H9 (cell line): ENCODE results near the gene CD1D. TPM values are rescaled to one million over a fixed set of nuclear protein-coding genes. Genes with fewer than 3 reads are reported as not detected.

Experiments
- DNase-seq: peaks from one replicate; pipeline ENCODE4 v3.0.0-alpha.2; 2017
- H2AFZ ChIP-seq: one replicate; pipeline ENCODE4 v1.6.1; 2013; ENCODE audit warnings: mild to moderate bottlenecking, low read length, control low read depth, moderate library complexity
- H2AK5ac ChIP-seq: 2 replicates; pipeline ENCODE4 v1.6.1; 2013; ENCODE audit warnings: low read length, control low read depth, mixed read lengths; ENCODE audit not compliant: insufficient read length
- H2BK120ac ChIP-seq: one replicate; pipeline ENCODE4 v1.6.1; 2013; ENCODE audit warnings: low read depth, mild to moderate bottlenecking, low read length, control low read depth, inconsistent platforms; ENCODE audit not compliant: poor library complexity, severe bottlenecking
- H2BK12ac ChIP-seq: 2 replicates; pipeline ENCODE4 v1.6.1; 2013; ENCODE audit warnings: low read length, control low read depth, mixed read lengths, low read depth; ENCODE audit not compliant: insufficient read length
- H2BK15ac ChIP-seq: 2 replicates; pipeline ENCODE4 v1.6.1; 2013; ENCODE audit warnings: low read depth, low read length, control low read depth
- H2BK20ac ChIP-seq: one replicate; pipeline ENCODE4 v1.6.1; 2013; ENCODE audit warnings: low read depth, mild to moderate bottlenecking, low read length, control low read depth, inconsistent platforms; ENCODE audit not compliant: poor library complexity, severe bottlenecking
- H2BK5ac ChIP-seq: 2 replicates; pipeline ENCODE4 v1.6.1; 2013; ENCODE audit warnings: low read length, control low read depth, mixed read lengths; ENCODE audit not compliant: insufficient read length
- H3K14ac ChIP-seq: 2 replicates; pipeline ENCODE4 v1.6.1; 2013; ENCODE audit warnings: low read length, control low read depth; ENCODE audit not compliant: insufficient read depth
- H3K18ac ChIP-seq: 2 replicates; pipeline ENCODE4 v1.6.1; 2013; ENCODE audit warnings: low read depth, mild to moderate bottlenecking, mixed read lengths, low read length, control low read depth; ENCODE audit not compliant: insufficient read length
- H3K23ac ChIP-seq: 2 replicates; pipeline ENCODE4 v1.6.1; 2013; ENCODE audit warnings: low read length, control low read depth, mixed read lengths, low read depth; ENCODE audit not compliant: insufficient read length
- H3K23me2 ChIP-seq: 2 replicates; pipeline ENCODE4 v1.6.1; 2013; ENCODE audit warnings: low read depth, mild to moderate bottlenecking, mixed read lengths, low read length, control low read depth; ENCODE audit not compliant: insufficient read length, poor library complexity, severe bottlenecking
- H3K27ac ChIP-seq: 2 replicates; pipeline ENCODE4 v1.5.1; 2013; ENCODE audit warnings: low read length, control low read depth, mixed read lengths, low read depth; ENCODE audit not compliant: insufficient read length
- H3K27me3 ChIP-seq: 2 replicates; pipeline ENCODE4 v1.6.1; 2013; ENCODE audit warnings: low read length, control low read depth, inconsistent platforms; ENCODE audit not compliant: insufficient read depth
- H3K4ac ChIP-seq: 2 replicates; pipeline ENCODE4 v1.6.1; 2013; ENCODE audit warnings: low read depth, mild to moderate bottlenecking, control low read depth, inconsistent platforms, low read length, moderate library complexity
- H3K4me1 ChIP-seq: 2 replicates; pipeline ENCODE4 v1.6.1; 2013; ENCODE audit warnings: low read length, control low read depth, inconsistent platforms; ENCODE audit not compliant: insufficient read depth
- H3K4me2 ChIP-seq: 2 replicates; pipeline ENCODE4 v1.6.1; 2013; ENCODE audit warnings: low read length, control low read depth, mixed read lengths; ENCODE audit not compliant: insufficient read length, insufficient read depth
- H3K56ac ChIP-seq: 2 replicates; pipeline ENCODE4 v1.6.1; 2013; ENCODE audit warnings: low read depth, mild to moderate bottlenecking, mixed read lengths, low read length, control low read depth; ENCODE audit not compliant: insufficient read length
- H3K79me1 ChIP-seq: 2 replicates; pipeline ENCODE4 v1.6.1; 2013; ENCODE audit warnings: low read depth, mild to moderate bottlenecking, moderate library complexity, low read length, control low read depth, inconsistent platforms; ENCODE audit not compliant: insufficient read depth, poor library complexity, severe bottlenecking
- H3K79me2 ChIP-seq: 2 replicates; pipeline ENCODE4 v1.6.1; 2013; ENCODE audit warnings: low read length, control low read depth, inconsistent platforms; ENCODE audit not compliant: insufficient read depth
- H3K9ac ChIP-seq: 2 replicates; pipeline ENCODE4 v1.6.1; 2013; ENCODE audit warnings: low read length, control low read depth, mixed read lengths; ENCODE audit not compliant: insufficient read length; ENCODE audit errors: extremely low read depth
- H3K9me3 ChIP-seq: one replicate; pipeline ENCODE4 v1.6.1; 2013; ENCODE audit warnings: low read depth, low read length, inconsistent platforms; ENCODE audit not compliant: control insufficient read depth
- H3T11ph ChIP-seq: one replicate; pipeline ENCODE4 v1.6.1; 2013; ENCODE audit warnings: mild to moderate bottlenecking, low read length, control low read depth, inconsistent platforms
- H4K20me1 ChIP-seq: one replicate; pipeline ENCODE4 v1.6.1; 2013; ENCODE audit not compliant: control insufficient read depth, insufficient read length, insufficient read depth
- H4K5ac ChIP-seq: 2 replicates; pipeline ENCODE4 v1.6.1; 2013; ENCODE audit warnings: low read depth, mild to moderate bottlenecking, mixed read lengths, low read length, control low read depth; ENCODE audit not compliant: insufficient read length
- H4K8ac ChIP-seq: replicated peaks from 2 replicates; pipeline ENCODE4 v1.6.1; 2013; ENCODE audit warnings: low read length, control low read depth, mixed read lengths, low read depth; ENCODE audit not compliant: insufficient read length
- H4K91ac ChIP-seq: 2 replicates; pipeline ENCODE4 v1.6.1; 2013; ENCODE audit warnings: low read depth, mild to moderate bottlenecking, moderate library complexity, mixed read lengths, low read length, control low read depth; ENCODE audit not compliant: insufficient read length
- H3K27ac Mint-ChIP-seq, 3 experiments: 2 replicates in 2 of 3; 3 replicates in 1 of 3; pipeline ENCODE4 v1.8.0; 2020 to 2021; ENCODE audit warnings: mixed read lengths in 3 of 3, mild to moderate bottlenecking in 1 of 3, moderate library complexity in 1 of 3
- H3K27me3 Mint-ChIP-seq: 2 replicates; pipeline ENCODE4 v1.8.0; 2021; ENCODE audit warnings: low read depth, mild to moderate bottlenecking, moderate library complexity, mixed read lengths
- H3K36me3 Mint-ChIP-seq, 3 experiments: 2 replicates in 2 of 3; 3 replicates in 1 of 3; pipeline ENCODE4 v1.8.0; 2020 to 2021; ENCODE audit warnings: low read depth in 3 of 3, mixed read lengths in 3 of 3; ENCODE audit not compliant: insufficient read depth in 1 of 3
- H3K4me1 Mint-ChIP-seq, 2 experiments: 2 replicates each; pipeline ENCODE4 v1.8.0; 2020; ENCODE audit warnings: mixed read lengths in 2 of 2
- H3K4me3 Mint-ChIP-seq, 2 experiments: 2 replicates in 1 of 2; 3 replicates in 1 of 2; pipeline ENCODE4 v1.8.0; 2020 to 2021; ENCODE audit warnings: mild to moderate bottlenecking in 2 of 2, mixed read lengths in 2 of 2, moderate library complexity in 1 of 2
- H3K9me3 Mint-ChIP-seq, 2 experiments: 2 replicates in 1 of 2; 3 replicates in 1 of 2; pipeline ENCODE4 v1.8.0; 2020; ENCODE audit warnings: mild to moderate bottlenecking in 2 of 2, mixed read lengths in 2 of 2, moderate library complexity in 1 of 2
- WGBS: extraction: QIAGEN DNeasy Blood & Tissue Kit; methylation state at CpG from one replicate; pipeline ENCODE4 v1.1.7; 2013; ENCODE audit warnings: missing lambda C conversion rate, low lambda C conversion rate, mixed read lengths; ENCODE audit not compliant: insufficient read length; ENCODE audit errors: extremely low coverage; 5-methylcytosine and 5-hydroxymethylcytosine counted together
- total RNA-seq: library from RNA; stranded (reverse); gene quantifications from 2 replicates; pipeline ENCODE4 v1.2.1, GENCODE V29; 2021
- TF ChIP-seq, protein P1 (sequence below): fragments of 200-600 bp; sonication (generic); conservative IDR thresholded peaks from 3 replicates; pipeline ENCODE4 v1.8.0; 2021; ENCODE audit warnings: antibody characterized with exemption, mild to moderate bottlenecking

CD1D gene
- total RNA-seq, 1 experiment from 2014 or later: 0.98 TPM

DNA sequence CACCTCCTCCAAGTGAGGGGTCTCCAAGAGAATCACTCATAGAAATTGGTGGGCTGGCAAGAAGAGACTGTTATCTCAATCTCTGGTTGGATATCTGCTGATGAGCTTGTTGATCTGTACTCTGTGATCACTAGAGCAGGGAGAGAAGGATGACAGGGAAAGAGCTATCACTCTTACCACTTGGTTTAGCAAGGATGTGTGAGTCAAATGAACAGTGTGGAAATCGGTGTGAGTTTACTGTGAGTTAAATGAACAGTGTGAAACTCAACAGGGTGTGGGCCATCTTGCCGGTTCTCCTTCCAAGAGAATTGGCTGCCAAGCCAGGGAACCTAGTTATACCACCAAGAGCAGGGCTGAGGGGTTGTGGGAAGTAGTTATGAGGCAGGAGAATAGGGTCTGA is 33.3 kb upstream of the CD1D start:
- Histone ChIP-seq H2BK20ac (no peak overlapping the region), H4K91ac (no peak overlapping the region), H3K4ac (no peak overlapping the region), H2BK5ac (no peak overlapping the region), H3K9ac (no peak overlapping the region), H3K79me2 (no peaks in the 10 kb centered on the region), H3T11ph (no peak overlapping the region), H3K23ac (no peak overlapping the region), H3K18ac (no peak overlapping the region), H2BK12ac (no peak overlapping the region), H4K20me1 (no peaks in the 10 kb centered on the region), H3K27me3 (no peaks in the 10 kb centered on the region; the same call in 1 of the 2 replicates), H4K8ac (no peak overlapping the region), H3K79me1 (no peaks in the 10 kb centered on the region), H3K4me1 (no peaks in the 10 kb centered on the region), H2AFZ (no peak overlapping the region), H3K56ac (no peak overlapping the region), H3K23me2 (no peaks in the 10 kb centered on the region), H3K27ac (no peak overlapping the region), H2AK5ac (no peak overlapping the region), H4K5ac (no peak overlapping the region), H2BK15ac (no peak overlapping the region), H2BK120ac (no peak overlapping the region), H3K14ac (no peak overlapping the region), H3K4me2 (no peak overlapping the region), H3K9me3 (no peaks in the 10 kb centered on the region)
- Mint-ChIP-seq H3K27me3 (peaks cover 59% of the 10 kb centered on the region), H3K27ac (no peak overlapping the region), H3K4me1 (peaks cover 0 to 17% of the 10 kb centered on the region in 2 experiments), H3K4me3 (no peak overlapping the region), H3K9me3 (peaks cover 0 to 5% of the 10 kb centered on the region in 2 experiments; a peak in 1 of 5 replicates), H3K36me3 (0 out of 7 replicates have a peak, but pooled peaks cover 0 to 5% (median 0%) of the 10 kb centered on the region in 3 experiments)
- DNase-seq: no peak
- WGBS: no CpG with 5 or more reads among the region's 2 CpGs
- TF ChIP-seq, protein P1, sequence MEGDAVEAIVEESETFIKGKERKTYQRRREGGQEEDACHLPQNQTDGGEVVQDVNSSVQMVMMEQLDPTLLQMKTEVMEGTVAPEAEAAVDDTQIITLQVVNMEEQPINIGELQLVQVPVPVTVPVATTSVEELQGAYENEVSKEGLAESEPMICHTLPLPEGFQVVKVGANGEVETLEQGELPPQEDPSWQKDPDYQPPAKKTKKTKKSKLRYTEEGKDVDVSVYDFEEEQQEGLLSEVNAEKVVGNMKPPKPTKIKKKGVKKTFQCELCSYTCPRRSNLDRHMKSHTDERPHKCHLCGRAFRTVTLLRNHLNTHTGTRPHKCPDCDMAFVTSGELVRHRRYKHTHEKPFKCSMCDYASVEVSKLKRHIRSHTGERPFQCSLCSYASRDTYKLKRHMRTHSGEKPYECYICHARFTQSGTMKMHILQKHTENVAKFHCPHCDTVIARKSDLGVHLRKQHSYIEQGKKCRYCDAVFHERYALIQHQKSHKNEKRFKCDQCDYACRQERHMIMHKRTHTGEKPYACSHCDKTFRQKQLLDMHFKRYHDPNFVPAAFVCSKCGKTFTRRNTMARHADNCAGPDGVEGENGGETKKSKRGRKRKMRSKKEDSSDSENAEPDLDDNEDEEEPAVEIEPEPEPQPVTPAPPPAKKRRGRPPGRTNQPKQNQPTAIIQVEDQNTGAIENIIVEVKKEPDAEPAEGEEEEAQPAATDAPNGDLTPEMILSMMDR: no peak
